HG03558 (cell line): ENCODE results near the gene TBC1D4.

Experiments used
- ATAC-seq: cut with Tn5 transposase; IDR thresholded peaks from one replicate; pipeline ENCODE4 v1.9.1; 2021; ENCODE audit warnings: moderate number of reproducible peaks; ENCODE audit not compliant: unreplicated experiment; ENCODE audit errors: extremely low read depth

The TBC1D4 gene

GRCh38 chr13:75482070-75482819 is at the start of gene TBC1D4:
Gene TBC1D4 (minus strand): TSS chr13:75482169. CDS start chr13:75481767, 402 bp downstream.
- peak; percentile 58 for ATAC-seq

GRCh38 chr13:75530549-75530961 is 48.6 kb upstream of the TBC1D4 start:
- no peak for ATAC-seq

- ATAC-seq = no peak
These were observed 40.0 kb upstream of the TBC1D4 start for GRCh38 chr13:75521956-75522355.

GRCh38 chr13:75518439-75519088 is 36.6 kb upstream of the TBC1D4 start:
- no peak for ATAC-seq

- ATAC-seq = no peak
These were observed 32.4 kb upstream of the TBC1D4 start for GRCh38 chr13:75514080-75514995.

GRCh38 chr13:75513271-75513670 is 31.3 kb upstream of the TBC1D4 start:
- no peak for ATAC-seq

- ATAC-seq = peak; percentile 88
These were observed 30.3 kb upstream of the TBC1D4 start for GRCh38 chr13:75512253-75512652.

- ATAC-seq = no peak
These were observed 29.2 kb upstream of the TBC1D4 start for GRCh38 chr13:75511051-75511625.

- ATAC-seq = no peak
These were observed 26.1 kb upstream of the TBC1D4 start for GRCh38 chr13:75508002-75508548.

- ATAC-seq = no peak
These were observed 25.3 kb upstream of the TBC1D4 start for GRCh38 chr13:75507027-75508001.

GRCh38 chr13:75506018-75506417 is 24.0 kb upstream of the TBC1D4 start:
- no peak for ATAC-seq

GRCh38 chr13:75505327-75505726 is 23.4 kb upstream of the TBC1D4 start:
- ATAC-seq = no peak

GRCh38 chr13:75495938-75496337 is 14.0 kb upstream of the TBC1D4 start:
- ATAC-seq = no peak

GRCh38 chr13:75494491-75494890 is 12.5 kb upstream of the TBC1D4 start:
- no peak for ATAC-seq

GRCh38 chr13:75493156-75493555 is 11.2 kb upstream of the TBC1D4 start:
- no peak for ATAC-seq

- ATAC-seq = no peak
These were observed 10.4 kb upstream of the TBC1D4 start for GRCh38 chr13:75492389-75492788.

GRCh38 chr13:75491376-75491775 is 9.4 kb upstream of the TBC1D4 start:
- no peak for ATAC-seq

- peak; percentile 87 for ATAC-seq
These were observed 7.7 kb upstream of the TBC1D4 start for GRCh38 chr13:75489502-75490263.
